Measurements from ENCODE around the gene FCRL3.

DNA sequence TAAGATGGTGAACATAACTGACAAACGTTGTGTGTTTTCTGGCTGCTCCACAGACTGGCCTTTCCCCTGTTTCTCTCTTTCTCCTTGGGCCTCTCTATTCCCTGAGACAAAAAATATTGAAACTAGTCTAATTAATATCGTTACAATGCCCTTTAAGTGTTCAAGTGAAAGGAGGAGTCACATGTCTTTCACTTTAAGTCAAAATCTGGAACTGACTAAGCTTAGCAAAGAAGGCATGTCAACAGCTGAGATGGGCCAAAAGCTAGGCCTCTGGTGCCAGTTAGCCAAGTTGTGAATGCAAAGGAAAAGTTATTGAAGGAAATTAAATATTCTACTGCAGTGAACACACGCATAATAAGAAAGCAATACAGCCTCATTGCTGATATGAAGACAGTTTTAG, 32.2 kb upstream of the FCRL3 start:
- TF ChIP-seq EZH2phosphoT487 (IDR thresholded peaks at IDR 0.05; ENCODE audit: borderline replicate concordance, low read length): no peak
- TF ChIP-seq, protein P1, sequence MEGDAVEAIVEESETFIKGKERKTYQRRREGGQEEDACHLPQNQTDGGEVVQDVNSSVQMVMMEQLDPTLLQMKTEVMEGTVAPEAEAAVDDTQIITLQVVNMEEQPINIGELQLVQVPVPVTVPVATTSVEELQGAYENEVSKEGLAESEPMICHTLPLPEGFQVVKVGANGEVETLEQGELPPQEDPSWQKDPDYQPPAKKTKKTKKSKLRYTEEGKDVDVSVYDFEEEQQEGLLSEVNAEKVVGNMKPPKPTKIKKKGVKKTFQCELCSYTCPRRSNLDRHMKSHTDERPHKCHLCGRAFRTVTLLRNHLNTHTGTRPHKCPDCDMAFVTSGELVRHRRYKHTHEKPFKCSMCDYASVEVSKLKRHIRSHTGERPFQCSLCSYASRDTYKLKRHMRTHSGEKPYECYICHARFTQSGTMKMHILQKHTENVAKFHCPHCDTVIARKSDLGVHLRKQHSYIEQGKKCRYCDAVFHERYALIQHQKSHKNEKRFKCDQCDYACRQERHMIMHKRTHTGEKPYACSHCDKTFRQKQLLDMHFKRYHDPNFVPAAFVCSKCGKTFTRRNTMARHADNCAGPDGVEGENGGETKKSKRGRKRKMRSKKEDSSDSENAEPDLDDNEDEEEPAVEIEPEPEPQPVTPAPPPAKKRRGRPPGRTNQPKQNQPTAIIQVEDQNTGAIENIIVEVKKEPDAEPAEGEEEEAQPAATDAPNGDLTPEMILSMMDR (IDR thresholded peaks at IDR 0.05; ENCODE audit: low read depth, low read length, poor library complexity, severe bottlenecking): no peak

Data from DOHH2 (cell line).